SK-N-SH (cell line): ENCODE results near the gene GLOD5. TPM values are rescaled to one million over a fixed set of nuclear protein-coding genes. Genes with fewer than 3 reads are reported as not detected.

Source experiments
- CTCF ChIA-PET: fragments of 300-600, 350-600 bp; formaldehyde crosslinking; extraction: SDS; loops from one replicate; lab custom pipeline; 2021; lab: Yijun Ruan, JAX
- POLR2A ChIA-PET: fragments of 350-600 bp; sonication (Branson Sonifier 250); formaldehyde crosslinking; extraction: SDS; loops from one replicate; lab custom pipeline; 2020; ENCODE audit warnings: antibody characterized with exemption, inconsistent platforms; lab: Yijun Ruan, JAX
- DNase-seq: peaks from one replicate; pipeline ENCODE4 v3.0.0; 2012
- H2AFZ ChIP-seq: fragments of 200-600 bp; sonication (generic); 2 replicates; pipeline ENCODE4 v1.8.1; 2016; ENCODE audit warnings: antibody characterized with exemption, mild to moderate bottlenecking, low read depth
- H3F3A ChIP-seq: fragments of 200-600 bp; sonication (generic); replicated peaks from 2 replicates; pipeline ENCODE3; 2016; ENCODE audit warnings: antibody characterized with exemption, mild to moderate bottlenecking; ENCODE audit not compliant: insufficient read depth
- H3K27ac ChIP-seq, 2 experiments: fragments of 200-500 bp in 1 of 2; fragments of 200-600 bp in 1 of 2; sonication (Bioruptor generic) in 1 of 2; sonication (generic), shearing (Covaris generic) in 1 of 2; 2 replicates each; pipeline versions ENCODE4 v1.5.1 to v1.6.1; 2014 to 2016; ENCODE audit warnings: low read depth in 2 of 2, inconsistent platforms in 1 of 2, low read length in 1 of 2, mild to moderate bottlenecking in 1 of 2, mixed read lengths in 1 of 2
- H3K27me3 ChIP-seq: fragments of 200-600 bp; sonication (generic), shearing (Covaris generic); 2 replicates; pipeline ENCODE4 v1.6.1; 2016; ENCODE audit warnings: mixed run types; ENCODE audit not compliant: insufficient read depth
- H3K36me3 ChIP-seq, 2 experiments: fragments of 200-500 bp in 1 of 2; fragments of 200-600 bp in 1 of 2; sonication (Bioruptor generic) in 1 of 2; sonication (generic) in 1 of 2; replicated peaks in 1 of 2; 2 replicates each; pipeline versions ENCODE3 to v1.5.1; 2014 to 2016; ENCODE audit warnings: low read length in 1 of 2, mild to moderate bottlenecking in 1 of 2; ENCODE audit not compliant: insufficient read depth in 2 of 2, control insufficient read depth in 1 of 2
- H3K4me1 ChIP-seq, 2 experiments: fragments of 200-500 bp in 1 of 2; fragments of 200-600 bp in 1 of 2; sonication (Bioruptor generic) in 1 of 2; sonication (generic), shearing (Covaris generic) in 1 of 2; 2 replicates each; pipeline versions ENCODE4 v1.5.1 to v1.6.1; 2014 to 2016; ENCODE audit warnings: low read depth in 1 of 2, low read length in 1 of 2, mixed run types in 1 of 2; ENCODE audit not compliant: insufficient read depth in 2 of 2, control insufficient read depth in 1 of 2
- H3K4me2 ChIP-seq: fragments of 200-600 bp; sonication (generic), shearing (Covaris generic); 2 replicates; pipeline ENCODE4 v1.6.1; 2017; ENCODE audit warnings: mixed run types
- H3K4me3 ChIP-seq, 2 experiments: fragments of 200-500 bp in 1 of 2; fragments of 200-600 bp in 1 of 2; sonication (Bioruptor generic) in 1 of 2; sonication (generic), shearing (Covaris generic) in 1 of 2; 2 replicates each; pipeline versions ENCODE4 v1.5.1 to v1.8.1; 2014 to 2016; ENCODE audit warnings: low read depth in 2 of 2, inconsistent platforms in 1 of 2, low read length in 1 of 2, mild to moderate bottlenecking in 1 of 2, mixed read lengths in 1 of 2, moderate library complexity in 1 of 2
- H3K79me2 ChIP-seq: fragments of 200-600 bp; sonication (generic); 2 replicates; pipeline ENCODE4 v1.8.1; 2017; ENCODE audit warnings: mild to moderate bottlenecking; ENCODE audit not compliant: insufficient read depth
- H3K9ac ChIP-seq: fragments of 200-600 bp; sonication (generic); 2 replicates; pipeline ENCODE4 v1.6.1; 2017; ENCODE audit warnings: mixed run types
- H3K9me2 ChIP-seq: fragments of 200-600 bp; sonication (generic); 2 replicates; pipeline ENCODE4 v1.6.1; 2017; ENCODE audit warnings: mixed run types
- H3K9me3 ChIP-seq: fragments of 200-600 bp; sonication (generic); 2 replicates; pipeline ENCODE4 v1.6.1; 2017; ENCODE audit warnings: mixed run types, mild to moderate bottlenecking, moderate library complexity
- H4K20me1 ChIP-seq: fragments of 200-600 bp; sonication (generic); 2 replicates; pipeline ENCODE4 v1.6.1; 2017; ENCODE audit warnings: mild to moderate bottlenecking, mixed run types; ENCODE audit not compliant: insufficient read depth
- CTCF ChIP-seq: fragments of 200-600 bp; sonication (generic); IDR thresholded peaks from 2 replicates; pipeline ENCODE4 v1.6.1; 2017; ENCODE audit warnings: antibody characterized with exemption, mild to moderate bottlenecking, moderate library complexity
- ELF1 ChIP-seq: IDR thresholded peaks from 2 replicates; pipeline ENCODE4 v1.4.0; 2012
- EP300 ChIP-seq, 2 experiments: IDR thresholded peaks; 2 replicates each; pipeline versions ENCODE4 v1.4.0 to v1.6.1; 2012; ENCODE audit warnings: borderline replicate concordance in 1 of 2, low read depth in 1 of 2, low read length in 1 of 2
- EZH2phosphoT487 ChIP-seq: fragments of 200-600 bp; sonication (generic); IDR thresholded peaks from 2 replicates; pipeline ENCODE4 v1.6.1; 2017; ENCODE audit warnings: low read depth, mixed run types, mild to moderate bottlenecking, antibody characterized with exemption, moderate library complexity, borderline replicate concordance
- FOSL2 ChIP-seq: IDR thresholded peaks from 2 replicates; pipeline ENCODE4 v1.4.0; 2012; ENCODE audit warnings: low read depth, mild to moderate bottlenecking, moderate library complexity, borderline replicate concordance
- FOXM1 ChIP-seq: IDR thresholded peaks from 2 replicates; pipeline ENCODE4 v1.4.0; 2012; ENCODE audit warnings: low read depth, mild to moderate bottlenecking
- GABPA ChIP-seq: IDR thresholded peaks from 2 replicates; pipeline ENCODE4 v1.4.0; 2012; ENCODE audit warnings: low read depth, mild to moderate bottlenecking
- GATA2 ChIP-seq: sonication (generic); formaldehyde crosslinking; IDR thresholded peaks from 2 replicates; pipeline ENCODE4 v1.5.0; 2020; ENCODE audit warnings: mild to moderate bottlenecking, missing genetic modification reagents
- IRF3 ChIP-seq: fragments of 150-350 bp; IDR thresholded peaks from 2 replicates; pipeline ENCODE4 v1.6.1; 2016; ENCODE audit warnings: mild to moderate bottlenecking, low read depth, low read length
- JUND ChIP-seq: IDR thresholded peaks from 2 replicates; pipeline ENCODE4 v1.4.0; 2012
- NFIC ChIP-seq: IDR thresholded peaks from 2 replicates; pipeline ENCODE4 v1.4.0; 2012; ENCODE audit warnings: borderline replicate concordance
- NRF1 ChIP-seq: IDR thresholded peaks from 2 replicates; pipeline ENCODE4 v1.6.1; 2012; ENCODE audit warnings: low read depth, mild to moderate bottlenecking, low read length
- REST ChIP-seq: IDR thresholded peaks from 2 replicates; pipeline ENCODE4 v1.6.1; 2012; ENCODE audit warnings: mild to moderate bottlenecking, low read depth, low read length, moderate library complexity
- RXRA ChIP-seq: IDR thresholded peaks from 2 replicates; pipeline ENCODE4 v1.4.0; 2012; ENCODE audit warnings: low read depth, mild to moderate bottlenecking, borderline replicate concordance
- SMC3 ChIP-seq: IDR thresholded peaks from 2 replicates; pipeline ENCODE4 v1.6.1; 2012; ENCODE audit warnings: low read depth, low read length, improper control_type of control experiment
- TAF1 ChIP-seq: IDR thresholded peaks from 2 replicates; pipeline ENCODE4 v1.6.1; 2012; ENCODE audit warnings: low read depth, mild to moderate bottlenecking, low read length, moderate library complexity, borderline replicate concordance
- TCF12 ChIP-seq: IDR thresholded peaks from 2 replicates; pipeline ENCODE4 v1.4.0; 2012
- YY1 ChIP-seq: IDR thresholded peaks from 2 replicates; pipeline ENCODE4 v1.4.0; 2012; ENCODE audit warnings: low read depth, mild to moderate bottlenecking
- ZBTB33 ChIP-seq: IDR thresholded peaks from 2 replicates; pipeline ENCODE4 v1.4.0; 2012; ENCODE audit warnings: low read depth, borderline replicate concordance
- WGBS: methylation state at CpG from one replicate; pipeline ENCODE4 v1.1.6; 2017; ENCODE audit warnings: low lambda C conversion rate; 5-methylcytosine and 5-hydroxymethylcytosine counted together
- polyA plus RNA-seq, 3 experiments: library from polyadenylated mRNA; depleted of rRNA; stranded (reverse); fragments of >200 nt; gene quantifications; 2 replicates each; pipeline ENCODE4 v1.2.3, GENCODE V29; 2012

The GLOD5 gene
- polyA plus RNA-seq, 1 of the 3 experiments (the other 2 are of a cell fraction), result not detected

GRCh38 chrX:48787505-48788443 is 26.2 kb downstream of the GLOD5 start (continued):
- TF ChIP-seq REST, result no peak

DNA sequence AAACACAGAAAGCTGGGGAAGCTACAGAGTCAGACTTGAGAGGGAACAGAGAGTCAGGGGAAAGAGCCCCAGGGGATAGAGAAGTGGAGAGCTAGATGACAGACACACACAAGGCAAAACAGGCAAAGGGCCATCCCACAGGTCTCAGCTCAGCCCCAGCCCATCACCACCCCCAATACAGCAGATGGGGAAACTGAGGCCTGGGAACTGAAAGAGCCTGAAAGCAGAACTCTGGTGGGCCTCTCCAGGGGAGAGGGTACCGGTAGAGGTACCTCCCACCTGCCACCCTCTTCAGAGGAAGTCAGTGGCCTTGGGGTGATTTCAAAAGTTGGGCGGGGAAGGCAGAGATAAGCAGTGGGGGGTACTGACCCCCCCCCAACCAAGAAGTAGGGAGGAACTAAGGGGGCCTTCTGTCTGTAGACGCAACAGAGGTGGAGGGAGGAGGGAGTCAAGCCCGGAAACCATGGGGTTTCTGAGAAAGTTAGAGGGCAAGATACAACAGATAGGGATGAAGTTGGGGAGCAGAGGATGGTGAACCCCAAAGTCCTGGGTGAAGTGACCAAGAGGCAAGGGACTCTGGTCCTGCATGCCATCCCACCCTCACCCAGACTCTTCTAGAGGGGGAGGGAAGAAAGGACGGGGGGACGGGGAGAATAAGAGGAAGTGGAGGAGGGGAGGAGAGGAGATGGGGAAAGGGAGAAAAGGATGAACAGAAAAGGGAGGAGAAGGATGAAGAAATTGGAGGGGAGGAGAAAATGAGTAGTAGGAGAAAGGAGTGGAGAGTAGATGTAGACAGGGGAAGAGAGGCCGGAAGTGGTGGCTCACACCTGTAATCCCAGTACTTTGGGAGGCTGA is 28.0 kb downstream of the GLOD5 start:
- Histone ChIP-seq H3K9ac (no peak overlapping the region), H3K27ac (no peak overlapping the region), H3K9me2 (no peaks in the 10 kb centered on the region), H3K79me2 (no peaks in the 10 kb centered on the region), H4K20me1 (no peaks in the 10 kb centered on the region), H3K4me2 (no peak overlapping the region), H3F3A (no peaks in the 10 kb centered on the region), H3K4me1 (no peaks in the 10 kb centered on the region), H3K27me3 (peaks cover 31% of the 10 kb centered on the region; the same call in 1 of the 2 replicates), H2AFZ (no peak overlapping the region), H3K9me3 (no peaks in the 10 kb centered on the region), H3K4me3 (no peak overlapping the region), H3K36me3 (no peaks in the 10 kb centered on the region)
- 38% methylated on average over 7 of the region's 7 CpGs for WGBS
- ChIA-PET CTCF (no interaction called here), POLR2A (no interaction called here)
- TF ChIP-seq YY1 (no peak), TAF1 (no peak), JUND (no peak), IRF3 (no peak), ZBTB33 (no peak), GATA2 (no peak), SMC3 (no peak), EP300 (IDR thresholded peaks at IDR 0.05; ENCODE audit: borderline replicate concordance in 1 of 2, low read depth in 1 of 2, low read length in 1 of 2) (no peak), EZH2phosphoT487 (no peak), FOXM1 (no peak), GABPA (no peak), FOSL2 (no peak), TCF12 (no peak), RXRA (no peak), CTCF (no peak), NFIC (no peak), NRF1 (no peak), ELF1 (no peak)
- no peak for DNase-seq
